OCI-LY1 (cell line): ENCODE results near the gene PAXIP1.

Source experiments
- EZH2 ChIP-seq: fragments of 200-600 bp; sonication (generic), shearing (Covaris generic); IDR thresholded peaks from 2 replicates; pipeline ENCODE4 v1.8.0; 2017; ENCODE audit warnings: borderline replicate concordance, mixed run types, mild to moderate bottlenecking, antibody characterized with exemption, low read length, moderate library complexity, mixed read lengths
- TF ChIP-seq, protein P1 (sequence below): fragments of 200-600 bp; sonication (generic), shearing (Covaris generic); IDR thresholded peaks from 2 replicates; pipeline ENCODE4 v1.5.1; 2017; ENCODE audit warnings: mild to moderate bottlenecking, antibody characterized with exemption, low read length, moderate library complexity, mixed read lengths

- no peak for TF ChIP-seq EZH2
- TF ChIP-seq, protein P1, sequence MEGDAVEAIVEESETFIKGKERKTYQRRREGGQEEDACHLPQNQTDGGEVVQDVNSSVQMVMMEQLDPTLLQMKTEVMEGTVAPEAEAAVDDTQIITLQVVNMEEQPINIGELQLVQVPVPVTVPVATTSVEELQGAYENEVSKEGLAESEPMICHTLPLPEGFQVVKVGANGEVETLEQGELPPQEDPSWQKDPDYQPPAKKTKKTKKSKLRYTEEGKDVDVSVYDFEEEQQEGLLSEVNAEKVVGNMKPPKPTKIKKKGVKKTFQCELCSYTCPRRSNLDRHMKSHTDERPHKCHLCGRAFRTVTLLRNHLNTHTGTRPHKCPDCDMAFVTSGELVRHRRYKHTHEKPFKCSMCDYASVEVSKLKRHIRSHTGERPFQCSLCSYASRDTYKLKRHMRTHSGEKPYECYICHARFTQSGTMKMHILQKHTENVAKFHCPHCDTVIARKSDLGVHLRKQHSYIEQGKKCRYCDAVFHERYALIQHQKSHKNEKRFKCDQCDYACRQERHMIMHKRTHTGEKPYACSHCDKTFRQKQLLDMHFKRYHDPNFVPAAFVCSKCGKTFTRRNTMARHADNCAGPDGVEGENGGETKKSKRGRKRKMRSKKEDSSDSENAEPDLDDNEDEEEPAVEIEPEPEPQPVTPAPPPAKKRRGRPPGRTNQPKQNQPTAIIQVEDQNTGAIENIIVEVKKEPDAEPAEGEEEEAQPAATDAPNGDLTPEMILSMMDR, result no peak
These were observed 74.6 kb downstream of the PAXIP1 start for GRCh38 chr7:154928136-154929005.
